OCI-LY3 (cell line): Measurements from ENCODE around the gene IFNGR2.

Experiments used
- EZH2phosphoT487 ChIP-seq: fragments of 200-600 bp; shearing (Covaris generic); IDR thresholded peaks from 2 replicates; pipeline ENCODE4 v1.6.1; 2018; ENCODE audit warnings: antibody characterized with exemption, mixed run types, low read depth
- TF ChIP-seq, protein P1 (sequence below): fragments of 200-600, 300-600 bp; sonication (generic); IDR thresholded peaks from 2 replicates; pipeline ENCODE4 v1.5.1; 2014; ENCODE audit warnings: antibody characterized with exemption, low read length, low read depth

DNA sequence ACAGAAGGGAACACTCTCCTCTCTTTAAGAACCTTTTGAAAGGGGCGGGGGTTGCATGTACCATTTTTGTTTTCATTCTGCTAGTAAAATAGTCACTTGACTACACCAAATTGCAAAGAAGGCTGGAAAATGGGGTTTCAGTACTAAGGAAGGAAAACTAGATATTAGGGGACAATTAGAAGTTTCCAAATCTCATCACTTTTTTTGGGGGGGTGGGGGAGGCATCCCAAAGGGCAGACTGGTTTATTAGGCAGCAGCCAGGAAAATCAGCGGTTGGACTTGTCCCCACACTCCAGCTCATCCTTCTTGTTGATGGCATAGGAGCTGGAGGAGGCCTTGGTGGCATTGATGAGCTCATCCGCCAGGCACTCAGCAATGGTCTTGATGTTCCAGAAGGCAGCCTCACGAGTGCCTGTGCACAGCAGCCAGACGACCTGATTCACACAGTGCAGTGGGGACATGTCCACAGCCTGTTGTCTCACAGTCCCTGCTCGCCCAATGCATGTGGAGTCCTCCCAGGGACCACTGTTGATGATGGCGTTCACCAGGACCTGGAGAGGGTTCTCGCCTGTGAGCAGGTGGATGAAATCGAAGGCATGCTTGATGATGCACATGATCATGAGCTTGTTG, 78.2 kb downstream of the IFNGR2 start:
- TF ChIP-seq, protein P1, sequence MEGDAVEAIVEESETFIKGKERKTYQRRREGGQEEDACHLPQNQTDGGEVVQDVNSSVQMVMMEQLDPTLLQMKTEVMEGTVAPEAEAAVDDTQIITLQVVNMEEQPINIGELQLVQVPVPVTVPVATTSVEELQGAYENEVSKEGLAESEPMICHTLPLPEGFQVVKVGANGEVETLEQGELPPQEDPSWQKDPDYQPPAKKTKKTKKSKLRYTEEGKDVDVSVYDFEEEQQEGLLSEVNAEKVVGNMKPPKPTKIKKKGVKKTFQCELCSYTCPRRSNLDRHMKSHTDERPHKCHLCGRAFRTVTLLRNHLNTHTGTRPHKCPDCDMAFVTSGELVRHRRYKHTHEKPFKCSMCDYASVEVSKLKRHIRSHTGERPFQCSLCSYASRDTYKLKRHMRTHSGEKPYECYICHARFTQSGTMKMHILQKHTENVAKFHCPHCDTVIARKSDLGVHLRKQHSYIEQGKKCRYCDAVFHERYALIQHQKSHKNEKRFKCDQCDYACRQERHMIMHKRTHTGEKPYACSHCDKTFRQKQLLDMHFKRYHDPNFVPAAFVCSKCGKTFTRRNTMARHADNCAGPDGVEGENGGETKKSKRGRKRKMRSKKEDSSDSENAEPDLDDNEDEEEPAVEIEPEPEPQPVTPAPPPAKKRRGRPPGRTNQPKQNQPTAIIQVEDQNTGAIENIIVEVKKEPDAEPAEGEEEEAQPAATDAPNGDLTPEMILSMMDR = no peak
- TF ChIP-seq EZH2phosphoT487 = no peak
